GM20000 (cell line): Measurements from ENCODE around the gene TFAP2A.
A peak's percentile ranks its signal among the peaks of the same experiment; 100 is the strongest.

Experiments used
- DNase-seq: peaks from one replicate; pipeline ENCODE4 v3.0.0; 2012; ENCODE audit warnings: low spot score
- TF ChIP-seq, protein P1 (sequence below): IDR thresholded peaks from 2 replicates; pipeline ENCODE4 v1.5.1; 2012; ENCODE audit warnings: mild to moderate bottlenecking, control low read depth; ENCODE audit errors: extremely low read depth, missing control alignments

Gene TFAP2A

DNA sequence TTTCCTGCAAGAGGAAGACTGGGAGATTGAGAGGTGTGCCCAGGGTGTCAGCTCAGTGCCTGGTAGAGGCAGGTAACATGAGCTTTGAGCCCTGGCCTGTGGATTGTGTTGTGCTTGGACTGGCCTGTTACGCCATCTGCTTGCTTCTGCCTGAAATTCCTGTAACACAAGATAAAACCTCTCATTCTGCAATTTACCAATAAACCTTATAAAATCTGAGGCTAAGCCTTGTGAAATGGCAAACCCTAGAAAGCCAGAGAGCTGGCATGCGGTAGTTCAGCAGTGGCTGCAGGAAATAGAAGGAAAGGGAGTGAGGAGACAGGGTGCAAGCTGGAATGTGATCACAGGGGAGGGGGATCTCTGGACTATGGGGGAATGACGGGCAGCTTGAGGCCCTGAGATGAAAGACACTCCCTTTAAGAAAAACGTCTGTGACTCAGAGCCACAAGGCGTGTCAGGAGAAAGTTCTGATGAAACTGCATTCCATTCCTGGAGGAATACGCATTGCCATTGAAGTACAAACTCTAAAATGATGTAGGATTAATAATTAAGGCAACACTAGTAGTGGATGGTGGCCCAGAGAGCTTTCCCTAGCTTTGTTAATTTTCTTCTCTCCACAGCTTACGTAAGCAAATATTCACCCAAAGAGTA lies 26.3 kb upstream of the TFAP2A start:
- TF ChIP-seq, protein P1, sequence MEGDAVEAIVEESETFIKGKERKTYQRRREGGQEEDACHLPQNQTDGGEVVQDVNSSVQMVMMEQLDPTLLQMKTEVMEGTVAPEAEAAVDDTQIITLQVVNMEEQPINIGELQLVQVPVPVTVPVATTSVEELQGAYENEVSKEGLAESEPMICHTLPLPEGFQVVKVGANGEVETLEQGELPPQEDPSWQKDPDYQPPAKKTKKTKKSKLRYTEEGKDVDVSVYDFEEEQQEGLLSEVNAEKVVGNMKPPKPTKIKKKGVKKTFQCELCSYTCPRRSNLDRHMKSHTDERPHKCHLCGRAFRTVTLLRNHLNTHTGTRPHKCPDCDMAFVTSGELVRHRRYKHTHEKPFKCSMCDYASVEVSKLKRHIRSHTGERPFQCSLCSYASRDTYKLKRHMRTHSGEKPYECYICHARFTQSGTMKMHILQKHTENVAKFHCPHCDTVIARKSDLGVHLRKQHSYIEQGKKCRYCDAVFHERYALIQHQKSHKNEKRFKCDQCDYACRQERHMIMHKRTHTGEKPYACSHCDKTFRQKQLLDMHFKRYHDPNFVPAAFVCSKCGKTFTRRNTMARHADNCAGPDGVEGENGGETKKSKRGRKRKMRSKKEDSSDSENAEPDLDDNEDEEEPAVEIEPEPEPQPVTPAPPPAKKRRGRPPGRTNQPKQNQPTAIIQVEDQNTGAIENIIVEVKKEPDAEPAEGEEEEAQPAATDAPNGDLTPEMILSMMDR = no peak
- DNase-seq = no peak

DNA sequence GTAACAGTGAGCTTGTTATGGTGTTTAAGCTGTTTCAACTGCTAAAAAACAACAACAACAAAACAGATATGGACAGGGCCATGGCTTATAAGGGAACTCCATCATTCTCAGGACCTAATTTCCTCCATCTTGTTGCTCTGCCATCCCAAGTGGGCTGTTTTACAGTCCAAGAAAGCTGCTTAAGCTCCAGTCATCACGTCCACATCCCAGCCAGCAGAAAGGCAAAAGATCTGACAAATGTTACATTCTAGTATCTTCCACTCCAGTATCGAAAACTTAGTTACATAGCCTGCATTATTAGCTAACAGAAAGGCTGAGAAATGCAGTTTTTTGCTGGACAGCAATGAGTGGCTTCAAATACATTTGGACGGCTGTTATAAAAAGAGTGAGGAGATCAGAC lies 23.0 kb upstream of the TFAP2A start:
- DNase-seq = no peak
- TF ChIP-seq, protein P1 = no peak

DNA sequence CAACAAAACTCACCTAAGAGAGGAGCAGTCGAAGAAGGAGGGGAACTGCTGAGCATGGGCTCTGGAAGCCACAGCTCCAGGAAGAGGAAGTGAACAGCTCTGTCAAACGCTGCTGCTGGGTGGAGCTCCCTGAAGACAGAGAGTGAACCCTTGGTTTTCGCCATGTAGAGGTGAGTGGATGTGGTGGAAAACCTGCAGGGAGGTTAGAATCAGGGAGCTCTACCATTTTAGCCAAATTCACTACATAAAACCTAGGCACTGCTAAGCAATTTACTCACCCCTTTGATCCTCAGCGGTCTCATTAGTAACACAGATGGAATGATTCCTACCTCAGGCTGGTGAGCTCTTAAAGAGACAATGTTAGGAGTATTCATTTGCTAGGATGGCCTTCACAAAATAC lies 19.4 kb upstream of the TFAP2A start:
- DNase-seq = no peak
- TF ChIP-seq, protein P1 = no peak

- DNase-seq = no peak
- TF ChIP-seq, protein P1 = no peak
Measured at GRCh38 chr6:10433322-10433721, 18.4 kb upstream of the TFAP2A start.

GRCh38 chr6:10431423-10432164 lies 16.7 kb upstream of the TFAP2A start:
- no peak for DNase-seq
- TF ChIP-seq, protein P1 = no peak

- DNase-seq = peak; percentile 63
- TF ChIP-seq, protein P1 = peak; percentile 62
Measured at GRCh38 chr6:10429638-10430427, 15.0 kb upstream of the TFAP2A start.
